Sigmoid colon (tissue), 4 donors: ENCODE data around the gene SERPINB6.

Experiments used
- POLR2A ChIP-seq, 2 donors: fragments of 450-650 bp; IDR thresholded peaks; one replicate each; pipeline ENCODE4 v1.6.1; 2016; ENCODE audit warnings: antibody characterized with exemption in 2 of 2, mild to moderate bottlenecking in 2 of 2, moderate library complexity in 2 of 2
- POLR2AphosphoS5 ChIP-seq, 4 donors: sonication (generic); formaldehyde crosslinking; IDR thresholded peaks; one replicate each; pipeline ENCODE4 v1.6.1; 2017; ENCODE audit warnings: antibody characterized with exemption in 4 of 4
- TF ChIP-seq, protein P1 (sequence below), 4 experiments: fragments of 450-650 bp in 3 of 4; fragments of 200-600 bp in 1 of 4; IDR thresholded peaks; one replicate each; pipeline ENCODE4 v1.5.1; 2016 to 2019; ENCODE audit warnings: antibody characterized with exemption in 4 of 4, mild to moderate bottlenecking in 3 of 4, moderate library complexity in 2 of 4

DNA sequence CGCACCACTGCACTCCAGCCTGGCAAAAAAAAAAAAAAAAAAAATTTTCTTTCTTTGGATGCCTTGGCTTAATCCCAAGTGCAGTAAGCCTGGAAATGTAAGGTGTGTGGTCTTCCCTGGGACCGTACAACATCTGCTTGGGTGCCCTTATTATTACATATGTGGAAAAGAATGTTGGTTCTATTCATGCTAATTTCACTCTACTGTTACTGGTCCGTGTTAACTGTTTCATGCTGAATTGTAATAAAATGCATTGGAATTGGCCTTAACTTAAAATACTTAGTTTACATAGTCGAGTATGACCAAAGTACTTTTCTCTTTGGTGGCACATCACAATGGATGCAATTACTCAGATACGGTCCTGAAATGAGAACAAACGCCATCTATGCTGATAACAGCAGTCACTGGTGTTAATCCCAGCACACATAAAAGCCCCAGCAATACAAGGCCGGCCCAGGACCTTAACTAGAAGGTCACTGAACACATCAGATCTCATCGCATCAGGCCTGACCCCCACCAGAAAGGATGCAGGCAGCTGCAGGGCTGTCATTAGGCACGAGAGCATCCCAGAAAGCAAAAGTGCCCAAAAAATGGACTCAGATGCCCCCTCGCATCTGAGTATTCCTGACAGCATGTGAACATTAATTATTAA is 1.2 kb downstream of the SERPINB6 start:
- TF ChIP-seq, protein P1, sequence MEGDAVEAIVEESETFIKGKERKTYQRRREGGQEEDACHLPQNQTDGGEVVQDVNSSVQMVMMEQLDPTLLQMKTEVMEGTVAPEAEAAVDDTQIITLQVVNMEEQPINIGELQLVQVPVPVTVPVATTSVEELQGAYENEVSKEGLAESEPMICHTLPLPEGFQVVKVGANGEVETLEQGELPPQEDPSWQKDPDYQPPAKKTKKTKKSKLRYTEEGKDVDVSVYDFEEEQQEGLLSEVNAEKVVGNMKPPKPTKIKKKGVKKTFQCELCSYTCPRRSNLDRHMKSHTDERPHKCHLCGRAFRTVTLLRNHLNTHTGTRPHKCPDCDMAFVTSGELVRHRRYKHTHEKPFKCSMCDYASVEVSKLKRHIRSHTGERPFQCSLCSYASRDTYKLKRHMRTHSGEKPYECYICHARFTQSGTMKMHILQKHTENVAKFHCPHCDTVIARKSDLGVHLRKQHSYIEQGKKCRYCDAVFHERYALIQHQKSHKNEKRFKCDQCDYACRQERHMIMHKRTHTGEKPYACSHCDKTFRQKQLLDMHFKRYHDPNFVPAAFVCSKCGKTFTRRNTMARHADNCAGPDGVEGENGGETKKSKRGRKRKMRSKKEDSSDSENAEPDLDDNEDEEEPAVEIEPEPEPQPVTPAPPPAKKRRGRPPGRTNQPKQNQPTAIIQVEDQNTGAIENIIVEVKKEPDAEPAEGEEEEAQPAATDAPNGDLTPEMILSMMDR (IDR thresholded peaks at IDR 0.05) = no peak
- TF ChIP-seq POLR2A (IDR thresholded peaks at IDR 0.05) (no peak), POLR2AphosphoS5 (IDR thresholded peaks at IDR 0.05) (no peak)
